IMR-90 (cell line): Measurements from ENCODE around the gene VAMP5. TPM values are rescaled to one million over a fixed set of nuclear protein-coding genes. Genes with fewer than 3 reads are reported as not detected.

Experiments used
- ATAC-seq: fragments of 200-7000 bp; cut with Tn5 transposase; 2 replicates; pipeline ENCODE4 v1.9.1; 2020; ENCODE audit warnings: low read depth, mild to moderate bottlenecking, moderate library complexity
- BruUV-seq: library from RNA; stranded (reverse); fragments of 400-500 nt; replicated peaks from 2 replicates; lab custom pipeline; 2021; lab: Mats Ljungman, UMichigan
- CTCF ChIA-PET: fragments of 300-600 bp; formaldehyde crosslinking; extraction: SDS; loops from one replicate; lab custom pipeline; 2021; ENCODE audit warnings: antibody characterized with exemption; lab: Yijun Ruan, JAX
- POLR2A ChIA-PET: fragments of 300-600 bp; sonication (Branson Sonifier 250); formaldehyde crosslinking; loops from one replicate; lab custom pipeline; 2022; ENCODE audit warnings: antibody characterized with exemption; ENCODE audit not compliant: unreplicated experiment; lab: Charles Lee
- DNase-seq: peaks from one replicate; pipeline ENCODE4 v3.0.0; 2013
- H2AFZ ChIP-seq: replicated peaks from 2 replicates; pipeline ENCODE3; 2013; ENCODE audit warnings: low read length, mild to moderate bottlenecking; ENCODE audit not compliant: poor library complexity
- H2AK5ac ChIP-seq: 2 replicates; pipeline ENCODE4 v1.6.1; 2013; ENCODE audit warnings: low read depth, low read length, inconsistent platforms
- H2AK9ac ChIP-seq: replicated peaks from 2 replicates; pipeline ENCODE3; 2013; ENCODE audit warnings: mild to moderate bottlenecking, low read depth, low read length, moderate library complexity; ENCODE audit not compliant: poor library complexity
- H2BK120ac ChIP-seq: 2 replicates; pipeline ENCODE4 v1.6.1; 2013; ENCODE audit warnings: low read depth, low read length, inconsistent platforms
- H2BK15ac ChIP-seq: 3 replicates; pipeline ENCODE4 v1.6.1; 2013; ENCODE audit warnings: low read depth, low read length, inconsistent platforms
- H2BK20ac ChIP-seq: 2 replicates; pipeline ENCODE4 v1.6.1; 2013; ENCODE audit warnings: low read depth, mild to moderate bottlenecking, inconsistent platforms, low read length, moderate library complexity
- H2BK5ac ChIP-seq: 2 replicates; pipeline ENCODE4 v1.6.1; 2013; ENCODE audit warnings: mild to moderate bottlenecking, low read depth, low read length, inconsistent platforms; ENCODE audit not compliant: poor library complexity, severe bottlenecking
- H3K14ac ChIP-seq: replicated peaks from 2 replicates; pipeline ENCODE4 v1.6.1; 2013; ENCODE audit warnings: low read depth, low read length, inconsistent platforms
- H3K18ac ChIP-seq: 2 replicates; pipeline ENCODE4 v1.6.1; 2013; ENCODE audit warnings: low read depth, low read length, control low read depth
- H3K23ac ChIP-seq: 2 replicates; pipeline ENCODE4 v1.6.1; 2013; ENCODE audit warnings: low read depth, low read length, inconsistent platforms
- H3K27ac ChIP-seq: 2 replicates; pipeline ENCODE4 v1.5.1; 2013; ENCODE audit warnings: mild to moderate bottlenecking, control low read depth, low read length; ENCODE audit not compliant: insufficient read depth
- H3K27me3 ChIP-seq: 2 replicates; pipeline ENCODE4 v1.6.1; 2013; ENCODE audit warnings: low read length; ENCODE audit not compliant: control insufficient read depth, insufficient read depth
- H3K36me3 ChIP-seq: 2 replicates; pipeline ENCODE4 v1.6.1; 2013; ENCODE audit warnings: low read length, mixed read lengths; ENCODE audit not compliant: control insufficient read depth, insufficient read depth
- H3K4ac ChIP-seq: 2 replicates; pipeline ENCODE4 v1.6.1; 2013; ENCODE audit warnings: low read depth, low read length, inconsistent platforms
- H3K4me1 ChIP-seq: 2 replicates; pipeline ENCODE4 v1.6.1; 2013; ENCODE audit warnings: low read length, mixed read lengths; ENCODE audit not compliant: control insufficient read depth, insufficient read depth
- H3K4me2 ChIP-seq: 2 replicates; pipeline ENCODE4 v1.6.1; 2013; ENCODE audit warnings: low read depth, mild to moderate bottlenecking, control low read depth, low read length, moderate library complexity
- H3K4me3 ChIP-seq: 2 replicates; pipeline ENCODE4 v1.5.1; 2013; ENCODE audit warnings: low read depth, mild to moderate bottlenecking, control low read depth, low read length, moderate library complexity; ENCODE audit not compliant: insufficient read depth
- H3K56ac ChIP-seq: 2 replicates; pipeline ENCODE4 v1.6.1; 2013; ENCODE audit warnings: low read length, inconsistent platforms; ENCODE audit not compliant: insufficient read depth; ENCODE audit errors: extremely low read depth
- H3K79me1 ChIP-seq, 2 experiments: 2 replicates each; pipeline ENCODE4 v1.6.1; 2013; ENCODE audit warnings: low read length in 2 of 2, inconsistent platforms in 1 of 2, low read depth in 1 of 2
- H3K9ac ChIP-seq: 2 replicates; pipeline ENCODE4 v1.6.1; 2013; ENCODE audit warnings: low read depth, low read length, control low read depth
- H3K9me1 ChIP-seq: 2 replicates; pipeline ENCODE4 v1.6.1; 2013; ENCODE audit warnings: low read length, inconsistent platforms; ENCODE audit not compliant: insufficient read depth
- H3K9me3 ChIP-seq: 2 replicates; pipeline ENCODE4 v1.6.1; 2013; ENCODE audit warnings: low read length; ENCODE audit not compliant: control insufficient read depth, insufficient read depth
- H4K20me1 ChIP-seq: 2 replicates; pipeline ENCODE4 v1.6.1; 2013; ENCODE audit warnings: low read length, inconsistent platforms; ENCODE audit not compliant: insufficient read depth
- H4K5ac ChIP-seq: 2 replicates; pipeline ENCODE4 v1.6.1; 2013; ENCODE audit warnings: mild to moderate bottlenecking, low read depth, low read length, control low read depth
- H4K8ac ChIP-seq, 2 experiments: 2 replicates each; pipeline ENCODE4 v1.6.1; 2013; ENCODE audit warnings: low read depth in 2 of 2, low read length in 2 of 2, control low read depth in 1 of 2, inconsistent platforms in 1 of 2
- H4K91ac ChIP-seq: 2 replicates; pipeline ENCODE4 v1.6.1; 2013; ENCODE audit warnings: low read depth, low read length, inconsistent platforms; ENCODE audit not compliant: insufficient read depth
- CEBPB ChIP-seq: IDR thresholded peaks from 2 replicates; pipeline ENCODE4 v1.6.1; 2012; ENCODE audit warnings: low read depth, low read length, improper control_type of control experiment
- ELK1 ChIP-seq: fragments of 150-350 bp; IDR thresholded peaks from 2 replicates; pipeline ENCODE4 v1.6.1; 2016; ENCODE audit warnings: low read depth, mild to moderate bottlenecking, low read length, moderate library complexity, borderline replicate concordance
- MAFK ChIP-seq: IDR thresholded peaks from 2 replicates; pipeline ENCODE4 v1.6.1; 2012; ENCODE audit warnings: low read depth, low read length, improper control_type of control experiment
- NFE2L2 ChIP-seq: fragments of 150-350 bp; IDR thresholded peaks from 2 replicates; pipeline ENCODE4 v1.6.1; 2016; ENCODE audit warnings: low read depth, mild to moderate bottlenecking, low read length
- RAD21 ChIP-seq: IDR thresholded peaks from 2 replicates; pipeline ENCODE4 v1.6.1; 2012; ENCODE audit warnings: low read length, improper control_type of control experiment
- RCOR1 ChIP-seq: IDR thresholded peaks from 2 replicates; pipeline ENCODE4 v1.6.1; 2012; ENCODE audit warnings: mild to moderate bottlenecking, low read length, improper control_type of control experiment; ENCODE audit not compliant: insufficient replicate concordance
- RFX5 ChIP-seq: IDR thresholded peaks from 2 replicates; pipeline ENCODE4 v1.8.0; 2012; ENCODE audit warnings: low read depth, mild to moderate bottlenecking, low read length, moderate library complexity
- WGBS, 2 experiments: methylation state at CpG; one replicate each; pipeline versions ENCODE4 v1.1.5 to v1.1.7; 2013; ENCODE audit warnings: missing lambda C conversion rate in 2 of 2; ENCODE audit not compliant: insufficient read length in 1 of 2; ENCODE audit errors: extremely low coverage in 2 of 2; 5-methylcytosine and 5-hydroxymethylcytosine counted together
- dilution Hi-C: fragments of 300-500 bp; cut with HindIII; formaldehyde crosslinking; loops from one replicate; pipeline ENCODE4 v1.14.3; 2018; ENCODE audit warnings: low sequenced_read_pairs; ENCODE audit not compliant: unreplicated experiment
- in situ Hi-C: fragments of 300-500 bp; cut with MboI; formaldehyde crosslinking; loops from 3 replicates; pipeline ENCODE4 v1.14.3; 2019; ENCODE audit warnings: low sequenced_read_pairs, inconsistent platforms, mixed read lengths
- intact Hi-C: fragments of 100-400 bp; cut with micrococcal nuclease; formaldehyde crosslinking; loops from 2 replicates; pipeline ENCODE4 v1.10.0; 2022
- polyA plus RNA-seq, 3 experiments: library from polyadenylated mRNA; depleted of rRNA; stranded (reverse); fragments of >200 nt; gene quantifications; 2 replicates each; pipeline ENCODE4 v1.2.3, GENCODE V29; 2012; ENCODE audit warnings: low replicate concordance in 1 of 3
- total RNA-seq: library from RNA; depleted of rRNA; stranded (reverse); fragments of >200 nt; gene quantifications from 2 replicates; pipeline ENCODE4 v1.2.3, GENCODE V29; 2012
- TF ChIP-seq, protein P1 (sequence below): fragments of 150-350 bp; IDR thresholded peaks from 2 replicates; pipeline ENCODE4 v1.6.1; 2017; ENCODE audit warnings: mild to moderate bottlenecking, antibody characterized with exemption, low read length, low read depth

Gene VAMP5
- total and polyA plus RNA-seq, 2 of the 4 experiments (the other 2 are of a cell fraction): 13.8 to 103 TPM

DNA sequence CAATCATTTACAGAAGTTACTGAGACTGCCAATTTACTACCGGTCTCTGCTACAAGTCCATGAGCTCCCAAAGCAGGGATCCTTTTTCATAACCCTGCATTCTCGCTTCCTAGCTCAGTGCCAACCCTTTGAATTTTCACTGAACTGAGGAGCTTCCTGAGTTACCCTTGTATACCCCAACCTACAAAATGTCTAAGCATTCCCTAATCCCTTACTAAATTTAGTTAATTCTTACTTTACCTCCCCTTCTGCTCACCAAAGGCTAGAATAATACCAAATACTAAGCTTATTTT is 35.7 kb upstream of the VAMP5 start:
- no peaks in the 10 kb centered on the region for H3K27me3 ChIP-seq
- intact Hi-C loops: no loop called here
- DNase-seq (no peak), ATAC-seq (no peak)
- WGBS, 2 experiments: no CpG with 5 or more reads among the region's 2 CpGs
- H4K5ac ChIP-seq: no peak overlapping the region
- BruUV-seq: no TSS peak
- dilution Hi-C loops: no loop called here
- peaks cover 20% of the 10 kb centered on the region for H3K4me1 ChIP-seq
- H3K79me1 ChIP-seq: peaks cover 8 to 47% of the 10 kb centered on the region in 2 experiments; a peak in 3 of 4 replicates
- peak overlapping the region; percentile 39; the same call in 1 of the 3 replicates for H2BK15ac ChIP-seq
- peaks cover 9% of the 10 kb centered on the region; the same call in 1 of the 2 replicates for H3K9me1 ChIP-seq
- H3K9me3 ChIP-seq: no peaks in the 10 kb centered on the region
- peak overlapping the region; percentile 89 for H2BK5ac ChIP-seq
- no peak overlapping the region for H3K4me3 ChIP-seq
- H4K91ac ChIP-seq: peak overlapping the region; percentile 38; the same call in 1 of the 2 replicates
- peak overlapping the region; percentile 34; the same call in 1 of the 2 replicates for H3K18ac ChIP-seq
- H3K27ac ChIP-seq: peak overlapping the region; percentile 85; the same call in 1 of the 2 replicates
- H3K4me2 ChIP-seq: no peak overlapping the region
- ChIA-PET POLR2A (interaction anchor here (1.0 to 5.1 kb wide), 4 partner anchors 9 to 130 kb away, joined by 4 to 42 read pairs (median 6); partner anchors contain the start of genes MAT2A and SH2D6), CTCF (interaction anchor here (1.3 to 6.8 kb wide), 2 partner anchors 129 to 415 kb away, joined by 5 to 46 read pairs; partner anchors contain the start of genes SH2D6 and TCF7L1)
- in situ Hi-C loops: no loop called here
- H3K36me3 ChIP-seq: peaks cover 44% of the 10 kb centered on the region
- no peak overlapping the region for H2AFZ ChIP-seq
- peaks cover 30% of the 10 kb centered on the region for H4K20me1 ChIP-seq
- H3K14ac ChIP-seq: peak overlapping the region; percentile 31; the same call in 1 of the 2 replicates
- peak overlapping the region; percentile 37; the same call in 1 of the 2 replicates for H2BK120ac ChIP-seq
- TF ChIP-seq NFE2L2 (no peak), MAFK (no peak), RCOR1 (no peak), RAD21 (no peak), RFX5 (no peak), CEBPB (no peak), ELK1 (no peak)
- TF ChIP-seq, protein P1, sequence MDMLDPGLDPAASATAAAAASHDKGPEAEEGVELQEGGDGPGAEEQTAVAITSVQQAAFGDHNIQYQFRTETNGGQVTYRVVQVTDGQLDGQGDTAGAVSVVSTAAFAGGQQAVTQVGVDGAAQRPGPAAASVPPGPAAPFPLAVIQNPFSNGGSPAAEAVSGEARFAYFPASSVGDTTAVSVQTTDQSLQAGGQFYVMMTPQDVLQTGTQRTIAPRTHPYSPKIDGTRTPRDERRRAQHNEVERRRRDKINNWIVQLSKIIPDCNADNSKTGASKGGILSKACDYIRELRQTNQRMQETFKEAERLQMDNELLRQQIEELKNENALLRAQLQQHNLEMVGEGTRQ: no peak
- H2AK5ac ChIP-seq: 0 out of 2 replicates have a peak overlapping the region, but pooled peaks have one; percentile 58
- no peak overlapping the region for H3K9ac ChIP-seq
- peak overlapping the region; percentile 52 for H3K4ac ChIP-seq
- no peak overlapping the region for H2AK9ac ChIP-seq
- H3K23ac ChIP-seq: 0 out of 2 replicates have a peak overlapping the region, but pooled peaks have one; percentile 68
- H3K56ac ChIP-seq: no peak overlapping the region
- H4K8ac ChIP-seq: peak overlapping the region in 1 of 2 experiments; percentile 55; a peak in 2 of 4 replicates
- no peak overlapping the region for H2BK20ac ChIP-seq
